GM23338 (cell line): ENCODE results near the gene TSPAN13. TPM values are rescaled to one million over a fixed set of nuclear protein-coding genes. Genes with fewer than 3 reads are reported as not detected.

Experiments
- ATAC-seq: fragments of 200-7000 bp; cut with Tn5 transposase; 3 replicates; pipeline ENCODE4 v1.9.1; 2020
- DNase-seq: peaks from one replicate; pipeline ENCODE4 v3.0.0-alpha.2; 2015; ENCODE audit warnings: low spot score
- H2AFZ ChIP-seq: fragments of 200-600 bp; sonication (generic); 2 replicates; pipeline ENCODE4 v1.8.0; 2016; ENCODE audit warnings: antibody characterized with exemption, mild to moderate bottlenecking, moderate library complexity
- H3F3A ChIP-seq: fragments of 200-600 bp; sonication (generic); replicated peaks from 2 replicates; pipeline ENCODE4 v1.8.0; 2017; ENCODE audit warnings: antibody characterized with exemption, mixed run types, low read depth
- H3K27ac ChIP-seq: fragments of 200-600 bp; sonication (generic); 2 replicates; pipeline ENCODE4 v1.6.1; 2016; ENCODE audit warnings: low read depth
- H3K27me3 ChIP-seq: fragments of 200-600 bp; sonication (generic); 2 replicates; pipeline ENCODE4 v1.8.0; 2016; ENCODE audit warnings: mild to moderate bottlenecking, mixed run types, moderate library complexity; ENCODE audit not compliant: insufficient read depth
- H3K36me3 ChIP-seq: fragments of 200-600 bp; sonication (generic); 2 replicates; pipeline ENCODE4 v1.8.0; 2016; ENCODE audit warnings: mild to moderate bottlenecking; ENCODE audit not compliant: insufficient read depth
- H3K4me1 ChIP-seq: fragments of 200-600 bp; sonication (generic); 2 replicates; pipeline ENCODE4 v1.8.0; 2016; ENCODE audit warnings: mild to moderate bottlenecking, moderate library complexity; ENCODE audit not compliant: insufficient read depth
- H3K4me2 ChIP-seq: fragments of 200-600 bp; sonication (generic); 2 replicates; pipeline ENCODE4 v1.7.1; 2017; ENCODE audit warnings: mixed run types
- H3K4me3 ChIP-seq: fragments of 200-600 bp; sonication (generic); 2 replicates; pipeline ENCODE4 v1.6.1; 2016; ENCODE audit warnings: mixed run types
- H3K79me2 ChIP-seq: fragments of 200-600 bp; sonication (generic); replicated peaks from 2 replicates; pipeline ENCODE4 v1.8.0; 2017; ENCODE audit warnings: mild to moderate bottlenecking; ENCODE audit not compliant: insufficient read depth
- H3K9me2 ChIP-seq: fragments of 200-600 bp; sonication (generic); 2 replicates; pipeline ENCODE4 v1.8.0; 2017; ENCODE audit not compliant: insufficient read depth
- H4K20me1 ChIP-seq: fragments of 200-600 bp; sonication (generic); replicated peaks from 2 replicates; pipeline ENCODE4 v1.8.0; 2017; ENCODE audit warnings: mild to moderate bottlenecking; ENCODE audit not compliant: insufficient read depth
- H3K27ac Mint-ChIP-seq: 2 replicates; pipeline ENCODE4 v1.8.0; 2020; ENCODE audit warnings: inconsistent platforms, mild to moderate bottlenecking, moderate library complexity, mixed read lengths
- H3K27me3 Mint-ChIP-seq: 3 replicates; pipeline ENCODE4 v1.8.0; 2022; ENCODE audit warnings: low read depth, mild to moderate bottlenecking, moderate library complexity, mixed read lengths, inconsistent platforms; ENCODE audit not compliant: insufficient read depth, poor library complexity
- H3K36me3 Mint-ChIP-seq: 3 replicates; pipeline ENCODE4 v1.8.0; 2021; ENCODE audit warnings: low read depth, mild to moderate bottlenecking, inconsistent platforms, moderate library complexity, mixed read lengths
- H3K4me1 Mint-ChIP-seq: 3 replicates; pipeline ENCODE4 v1.8.0; 2020; ENCODE audit warnings: mild to moderate bottlenecking, inconsistent platforms, mixed read lengths
- H3K4me3 Mint-ChIP-seq: 3 replicates; pipeline ENCODE4 v1.8.0; 2021; ENCODE audit warnings: moderate library complexity, mild to moderate bottlenecking, inconsistent platforms, mixed read lengths
- H3K9me3 Mint-ChIP-seq: 3 replicates; pipeline ENCODE4 v1.8.0; 2020; ENCODE audit warnings: moderate library complexity, mild to moderate bottlenecking, inconsistent platforms, mixed read lengths
- ETS1 ChIP-seq: IDR thresholded peaks from 2 replicates; pipeline ENCODE4 v1.6.1; 2016; ENCODE audit warnings: antibody characterized with exemption
- EZH2phosphoT487 ChIP-seq: fragments of 200-600 bp; sonication (generic); IDR thresholded peaks from one replicate; pipeline ENCODE4 v1.8.1; 2018; ENCODE audit warnings: antibody characterized with exemption; ENCODE audit not compliant: unreplicated experiment
- NANOG ChIP-seq: IDR thresholded peaks from 2 replicates; pipeline ENCODE4 v1.6.1; 2016; ENCODE audit warnings: antibody characterized with exemption, borderline replicate concordance
- POLR2AphosphoS5 ChIP-seq: IDR thresholded peaks from 2 replicates; pipeline ENCODE4 v1.6.1; 2016; ENCODE audit warnings: antibody characterized with exemption, low read depth
- STAT1 ChIP-seq: IDR thresholded peaks from one replicate; pipeline ENCODE4 v1.6.1; 2016; ENCODE audit warnings: antibody characterized with exemption; ENCODE audit not compliant: unreplicated experiment
- ZNF331 ChIP-seq: fragments of 250-450 bp; sonication (Bioruptor Pico); IDR thresholded peaks from 2 replicates; pipeline ENCODE4 v1.5.0; 2020; ENCODE audit warnings: low read depth, mild to moderate bottlenecking, moderate library complexity
- polyA plus RNA-seq: library from polyadenylated mRNA; unstranded; fragments of >200 nt; fragmentation: Nextera tagmentation; extraction: Ambion mirVana; gene quantifications from 2 replicates; pipeline ENCODE4 v1.2.1, GENCODE V29; 2016
- total RNA-seq: library from RNA; depleted of rRNA; stranded (reverse); fragments of >200 nt; shearing (Covaris generic); gene quantifications from 2 replicates; pipeline ENCODE4 v1.2.3, GENCODE V29; 2014
- TF ChIP-seq, protein P1 (sequence below), 2 experiments: fragments of 200-600 bp in 1 of 2; sonication (generic) in 1 of 2; conservative IDR thresholded peaks; 2 replicates each; pipeline versions ENCODE4 v1.5.1 to v1.6.1; 2016 to 2017; ENCODE audit warnings: antibody characterized with exemption in 2 of 2, low read depth in 2 of 2, mild to moderate bottlenecking in 2 of 2, moderate library complexity in 1 of 2
- TF ChIP-seq, protein P2 (sequence below): fragments of 250-450 bp; sonication (Bioruptor Pico); IDR thresholded peaks from 2 replicates; pipeline ENCODE4 v1.5.0; 2020; ENCODE audit warnings: mild to moderate bottlenecking, moderate library complexity
- TF ChIP-seq, protein P3 (sequence below): IDR thresholded peaks from one replicate; pipeline ENCODE4 v1.6.1; 2018; ENCODE audit warnings: antibody characterized with exemption; ENCODE audit not compliant: unreplicated experiment

TSPAN13 gene
- total and polyA plus RNA-seq, 2 experiments from 2014 or later, result 27.6 to 40.9 TPM

GRCh38 chr7:16801111-16801542, 47.6 kb downstream of the TSPAN13 start:
- ATAC-seq (peak; percentile 58; the same call in 2 of the 3 replicates), DNase-seq (peak; percentile 63)
- Histone ChIP-seq H3K36me3 (no peaks in the 10 kb centered on the region), H2AFZ (no peak overlapping the region), H4K20me1 (no peaks in the 10 kb centered on the region), H3K27me3 (no peaks in the 10 kb centered on the region), H3K4me3 (no peak overlapping the region), H3K4me2 (no peak overlapping the region), H3K4me1 (peaks cover 6% of the 10 kb centered on the region; the same call in 1 of the 2 replicates), H3K79me2 (no peaks in the 10 kb centered on the region), H3K9me2 (no peaks in the 10 kb centered on the region), H3F3A (no peaks in the 10 kb centered on the region), H3K27ac (no peak overlapping the region)
- Mint-ChIP-seq H3K27me3 (peaks cover 4% of the 10 kb centered on the region), H3K4me1 (peaks cover 5% of the 10 kb centered on the region; the same call in 2 of the 3 replicates), H3K27ac (no peak overlapping the region), H3K9me3 (no peaks in the 10 kb centered on the region), H3K36me3 (no peaks in the 10 kb centered on the region), H3K4me3 (no peak overlapping the region)
- TF ChIP-seq ZNF331 (CRISPR knock-in tag), result no peak
- TF ChIP-seq, protein P1, sequence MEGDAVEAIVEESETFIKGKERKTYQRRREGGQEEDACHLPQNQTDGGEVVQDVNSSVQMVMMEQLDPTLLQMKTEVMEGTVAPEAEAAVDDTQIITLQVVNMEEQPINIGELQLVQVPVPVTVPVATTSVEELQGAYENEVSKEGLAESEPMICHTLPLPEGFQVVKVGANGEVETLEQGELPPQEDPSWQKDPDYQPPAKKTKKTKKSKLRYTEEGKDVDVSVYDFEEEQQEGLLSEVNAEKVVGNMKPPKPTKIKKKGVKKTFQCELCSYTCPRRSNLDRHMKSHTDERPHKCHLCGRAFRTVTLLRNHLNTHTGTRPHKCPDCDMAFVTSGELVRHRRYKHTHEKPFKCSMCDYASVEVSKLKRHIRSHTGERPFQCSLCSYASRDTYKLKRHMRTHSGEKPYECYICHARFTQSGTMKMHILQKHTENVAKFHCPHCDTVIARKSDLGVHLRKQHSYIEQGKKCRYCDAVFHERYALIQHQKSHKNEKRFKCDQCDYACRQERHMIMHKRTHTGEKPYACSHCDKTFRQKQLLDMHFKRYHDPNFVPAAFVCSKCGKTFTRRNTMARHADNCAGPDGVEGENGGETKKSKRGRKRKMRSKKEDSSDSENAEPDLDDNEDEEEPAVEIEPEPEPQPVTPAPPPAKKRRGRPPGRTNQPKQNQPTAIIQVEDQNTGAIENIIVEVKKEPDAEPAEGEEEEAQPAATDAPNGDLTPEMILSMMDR (conservative IDR thresholded peaks at IDR 0.05; ENCODE audit: low read depth in 2 of 2), result peak; percentile 56 to 64

DNA sequence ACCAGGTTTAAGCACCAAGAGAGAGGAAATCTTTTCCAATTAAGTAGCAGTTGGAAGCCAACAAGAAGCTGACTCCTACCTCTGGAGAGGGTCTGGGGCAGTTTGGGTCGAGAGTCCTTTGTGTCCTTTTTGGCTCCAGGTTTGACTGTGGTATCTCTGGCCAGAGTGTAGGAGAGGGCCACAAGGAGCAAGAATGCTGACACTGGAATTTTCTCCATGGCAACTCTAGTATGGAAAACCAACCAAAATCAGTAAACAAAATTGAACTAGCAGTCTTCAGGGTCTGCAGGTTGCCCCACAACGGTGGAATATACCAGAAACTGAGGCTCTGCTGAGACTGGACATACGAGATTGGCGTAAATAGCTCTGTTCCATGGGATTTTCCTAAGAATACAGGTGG, 48.0 kb downstream of the TSPAN13 start:
- DNase-seq (no peak), ATAC-seq (no peak)
- Histone ChIP-seq H3K36me3 (no peaks in the 10 kb centered on the region), H4K20me1 (no peaks in the 10 kb centered on the region), H3K9me2 (no peaks in the 10 kb centered on the region), H2AFZ (no peak overlapping the region), H3K27ac (no peak overlapping the region), H3F3A (no peaks in the 10 kb centered on the region), H3K4me3 (no peak overlapping the region), H3K4me1 (peaks cover 6% of the 10 kb centered on the region; the same call in 1 of the 2 replicates), H3K4me2 (no peak overlapping the region), H3K79me2 (no peaks in the 10 kb centered on the region), H3K27me3 (no peaks in the 10 kb centered on the region)
- Mint-ChIP-seq H3K36me3 (no peaks in the 10 kb centered on the region), H3K4me1 (peaks cover 5% of the 10 kb centered on the region; the same call in 2 of the 3 replicates), H3K27ac (no peak overlapping the region), H3K9me3 (no peaks in the 10 kb centered on the region), H3K4me3 (no peak overlapping the region), H3K27me3 (peaks cover 2% of the 10 kb centered on the region)
- no peak for TF ChIP-seq ZNF331 (CRISPR knock-in tag)
- no peak for TF ChIP-seq ETS1
- no peak for TF ChIP-seq POLR2AphosphoS5
- no peak for TF ChIP-seq STAT1
- no peak for TF ChIP-seq NANOG
- TF ChIP-seq, protein P2, sequence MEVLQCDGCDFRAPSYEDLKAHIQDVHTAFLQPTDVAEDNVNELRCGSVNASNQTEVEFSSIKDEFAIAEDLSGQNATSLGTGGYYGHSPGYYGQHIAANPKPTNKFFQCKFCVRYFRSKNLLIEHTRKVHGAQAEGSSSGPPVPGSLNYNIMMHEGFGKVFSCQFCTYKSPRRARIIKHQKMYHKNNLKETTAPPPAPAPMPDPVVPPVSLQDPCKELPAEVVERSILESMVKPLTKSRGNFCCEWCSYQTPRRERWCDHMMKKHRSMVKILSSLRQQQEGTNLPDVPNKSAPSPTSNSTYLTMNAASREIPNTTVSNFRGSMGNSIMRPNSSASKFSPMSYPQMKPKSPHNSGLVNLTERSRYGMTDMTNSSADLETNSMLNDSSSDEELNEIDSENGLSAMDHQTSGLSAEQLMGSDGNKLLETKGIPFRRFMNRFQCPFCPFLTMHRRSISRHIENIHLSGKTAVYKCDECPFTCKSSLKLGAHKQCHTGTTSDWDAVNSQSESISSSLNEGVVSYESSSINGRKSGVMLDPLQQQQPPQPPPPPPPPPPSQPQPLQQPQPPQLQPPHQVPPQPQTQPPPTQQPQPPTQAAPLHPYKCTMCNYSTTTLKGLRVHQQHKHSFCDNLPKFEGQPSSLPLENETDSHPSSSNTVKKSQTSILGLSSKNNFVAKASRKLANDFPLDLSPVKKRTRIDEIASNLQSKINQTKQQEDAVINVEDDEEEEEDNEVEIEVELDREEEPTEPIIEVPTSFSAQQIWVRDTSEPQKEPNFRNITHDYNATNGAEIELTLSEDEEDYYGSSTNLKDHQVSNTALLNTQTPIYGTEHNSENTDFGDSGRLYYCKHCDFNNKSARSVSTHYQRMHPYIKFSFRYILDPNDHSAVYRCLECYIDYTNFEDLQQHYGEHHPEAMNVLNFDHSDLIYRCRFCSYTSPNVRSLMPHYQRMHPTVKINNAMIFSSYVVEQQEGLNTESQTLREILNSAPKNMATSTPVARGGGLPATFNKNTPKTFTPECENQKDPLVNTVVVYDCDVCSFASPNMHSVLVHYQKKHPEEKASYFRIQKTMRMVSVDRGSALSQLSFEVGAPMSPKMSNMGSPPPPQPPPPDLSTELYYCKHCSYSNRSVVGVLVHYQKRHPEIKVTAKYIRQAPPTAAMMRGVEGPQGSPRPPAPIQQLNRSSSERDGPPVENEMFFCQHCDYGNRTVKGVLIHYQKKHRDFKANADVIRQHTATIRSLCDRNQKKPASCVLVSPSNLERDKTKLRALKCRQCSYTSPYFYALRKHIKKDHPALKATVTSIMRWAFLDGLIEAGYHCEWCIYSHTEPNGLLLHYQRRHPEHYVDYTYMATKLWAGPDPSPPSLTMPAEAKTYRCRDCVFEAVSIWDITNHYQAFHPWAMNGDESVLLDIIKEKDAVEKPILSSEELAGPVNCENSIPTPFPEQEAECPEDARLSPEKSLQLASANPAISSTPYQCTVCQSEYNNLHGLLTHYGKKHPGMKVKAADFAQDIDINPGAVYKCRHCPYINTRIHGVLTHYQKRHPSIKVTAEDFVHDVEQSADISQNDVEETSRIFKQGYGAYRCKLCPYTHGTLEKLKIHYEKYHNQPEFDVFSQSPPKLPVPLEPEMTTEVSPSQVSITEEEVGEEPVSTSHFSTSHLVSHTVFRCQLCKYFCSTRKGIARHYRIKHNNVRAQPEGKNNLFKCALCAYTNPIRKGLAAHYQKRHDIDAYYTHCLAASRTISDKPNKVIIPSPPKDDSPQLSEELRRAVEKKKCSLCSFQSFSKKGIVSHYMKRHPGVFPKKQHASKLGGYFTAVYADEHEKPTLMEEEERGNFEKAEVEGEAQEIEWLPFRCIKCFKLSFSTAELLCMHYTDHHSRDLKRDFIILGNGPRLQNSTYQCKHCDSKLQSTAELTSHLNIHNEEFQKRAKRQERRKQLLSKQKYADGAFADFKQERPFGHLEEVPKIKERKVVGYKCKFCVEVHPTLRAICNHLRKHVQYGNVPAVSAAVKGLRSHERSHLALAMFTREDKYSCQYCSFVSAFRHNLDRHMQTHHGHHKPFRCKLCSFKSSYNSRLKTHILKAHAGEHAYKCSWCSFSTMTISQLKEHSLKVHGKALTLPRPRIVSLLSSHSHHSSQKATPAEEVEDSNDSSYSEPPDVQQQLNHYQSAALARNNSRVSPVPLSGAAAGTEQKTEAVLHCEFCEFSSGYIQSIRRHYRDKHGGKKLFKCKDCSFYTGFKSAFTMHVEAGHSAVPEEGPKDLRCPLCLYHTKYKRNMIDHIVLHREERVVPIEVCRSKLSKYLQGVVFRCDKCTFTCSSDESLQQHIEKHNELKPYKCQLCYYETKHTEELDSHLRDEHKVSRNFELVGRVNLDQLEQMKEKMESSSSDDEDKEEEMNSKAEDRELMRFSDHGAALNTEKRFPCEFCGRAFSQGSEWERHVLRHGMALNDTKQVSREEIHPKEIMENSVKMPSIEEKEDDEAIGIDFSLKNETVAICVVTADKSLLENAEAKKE (CRISPR knock-in tag), result no peak
- TF ChIP-seq, protein P3, sequence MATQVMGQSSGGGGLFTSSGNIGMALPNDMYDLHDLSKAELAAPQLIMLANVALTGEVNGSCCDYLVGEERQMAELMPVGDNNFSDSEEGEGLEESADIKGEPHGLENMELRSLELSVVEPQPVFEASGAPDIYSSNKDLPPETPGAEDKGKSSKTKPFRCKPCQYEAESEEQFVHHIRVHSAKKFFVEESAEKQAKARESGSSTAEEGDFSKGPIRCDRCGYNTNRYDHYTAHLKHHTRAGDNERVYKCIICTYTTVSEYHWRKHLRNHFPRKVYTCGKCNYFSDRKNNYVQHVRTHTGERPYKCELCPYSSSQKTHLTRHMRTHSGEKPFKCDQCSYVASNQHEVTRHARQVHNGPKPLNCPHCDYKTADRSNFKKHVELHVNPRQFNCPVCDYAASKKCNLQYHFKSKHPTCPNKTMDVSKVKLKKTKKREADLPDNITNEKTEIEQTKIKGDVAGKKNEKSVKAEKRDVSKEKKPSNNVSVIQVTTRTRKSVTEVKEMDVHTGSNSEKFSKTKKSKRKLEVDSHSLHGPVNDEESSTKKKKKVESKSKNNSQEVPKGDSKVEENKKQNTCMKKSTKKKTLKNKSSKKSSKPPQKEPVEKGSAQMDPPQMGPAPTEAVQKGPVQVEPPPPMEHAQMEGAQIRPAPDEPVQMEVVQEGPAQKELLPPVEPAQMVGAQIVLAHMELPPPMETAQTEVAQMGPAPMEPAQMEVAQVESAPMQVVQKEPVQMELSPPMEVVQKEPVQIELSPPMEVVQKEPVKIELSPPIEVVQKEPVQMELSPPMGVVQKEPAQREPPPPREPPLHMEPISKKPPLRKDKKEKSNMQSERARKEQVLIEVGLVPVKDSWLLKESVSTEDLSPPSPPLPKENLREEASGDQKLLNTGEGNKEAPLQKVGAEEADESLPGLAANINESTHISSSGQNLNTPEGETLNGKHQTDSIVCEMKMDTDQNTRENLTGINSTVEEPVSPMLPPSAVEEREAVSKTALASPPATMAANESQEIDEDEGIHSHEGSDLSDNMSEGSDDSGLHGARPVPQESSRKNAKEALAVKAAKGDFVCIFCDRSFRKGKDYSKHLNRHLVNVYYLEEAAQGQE, result no peak
- TF ChIP-seq EZH2phosphoT487, result no peak
